GM21576 (cell line): Measurements from ENCODE around the gene FMNL2.

Source experiments
- ATAC-seq: cut with Tn5 transposase; IDR thresholded peaks from one replicate; pipeline ENCODE4 v1.9.1; 2021; ENCODE audit warnings: mild to moderate bottlenecking, moderate library complexity; ENCODE audit not compliant: unreplicated experiment

The FMNL2 gene

GRCh38 chr2:152421521-152422370 is 86.8 kb downstream of the FMNL2 start:
- peak; percentile 73 for ATAC-seq

GRCh38 chr2:152423684-152424083 is 88.7 kb downstream of the FMNL2 start:
- no peak for ATAC-seq

GRCh38 chr2:152425765-152426727 is 91.1 kb downstream of the FMNL2 start:
- ATAC-seq = no peak

GRCh38 chr2:152426801-152427200 is 91.8 kb downstream of the FMNL2 start:
- no peak for ATAC-seq

GRCh38 chr2:152427902-152428301 is 92.9 kb downstream of the FMNL2 start:
- ATAC-seq = no peak

- no peak for ATAC-seq
Measured at GRCh38 chr2:152428800-152429582, 94.0 kb downstream of the FMNL2 start.

GRCh38 chr2:152430876-152431275 is 95.9 kb downstream of the FMNL2 start:
- ATAC-seq = no peak

GRCh38 chr2:152431370-152432098 is 96.6 kb downstream of the FMNL2 start:
- no peak for ATAC-seq

GRCh38 chr2:152432206-152432653 is 97.3 kb downstream of the FMNL2 start:
- ATAC-seq = no peak

- ATAC-seq = no peak
Measured at GRCh38 chr2:152432765-152433164, 97.8 kb downstream of the FMNL2 start.

- no peak for ATAC-seq
Measured at GRCh38 chr2:152433289-152433688, 98.3 kb downstream of the FMNL2 start.

- ATAC-seq = no peak
Measured at GRCh38 chr2:152433791-152434190, 98.8 kb downstream of the FMNL2 start.

GRCh38 chr2:152434395-152435182 is 99.6 kb downstream of the FMNL2 start:
- no peak for ATAC-seq

GRCh38 chr2:152436148-152436547 is 101.2 kb downstream of the FMNL2 start:
- no peak for ATAC-seq

GRCh38 chr2:152437276-152438108 is 102.5 kb downstream of the FMNL2 start:
- ATAC-seq = no peak

- ATAC-seq = no peak
Measured at GRCh38 chr2:152440049-152440448, 105.1 kb downstream of the FMNL2 start.

- no peak for ATAC-seq
Measured at GRCh38 chr2:152440460-152440859, 105.5 kb downstream of the FMNL2 start.

- peak; percentile 76 for ATAC-seq
Measured at GRCh38 chr2:152441961-152442360, 107.0 kb downstream of the FMNL2 start.
